Stimulated activated naive CD4-positive, alpha-beta T cell (primary cell): ENCODE data around the gene MAP2K1.

Experiments
- DNase-seq, 6 experiments: peaks; one replicate each; lab custom pipeline; 2025; lab: John Stamatoyannopoulos, UW

The MAP2K1 gene

GRCh38 chr15:66504563-66505429, 118.1 kb downstream of the MAP2K1 start, which contains the start of the genes RPL4 and ZWILCH:
RPL4 (minus strand) TSS chr15:66504855; CDS start chr15:66504790, 65 bp downstream.
ZWILCH (plus strand) TSS chr15:66505326; CDS start chr15:66505339, 13 bp downstream.
- DNase-seq, result peak; percentile 66 to 97 (median 80)

- DNase-seq, result no peak
These were observed 118.7 kb downstream of the MAP2K1 start for GRCh38 chr15:66505430-66505811.

GRCh38 chr15:66505818-66506217, 119.1 kb downstream of the MAP2K1 start:
- no peak for DNase-seq

GRCh38 chr15:66508293-66508883, 121.7 kb downstream of the MAP2K1 start:
- DNase-seq, result no peak

GRCh38 chr15:66514586-66514985, 127.9 kb downstream of the MAP2K1 start:
- no peak for DNase-seq

GRCh38 chr15:66515901-66516322, 129.2 kb downstream of the MAP2K1 start:
- no peak for DNase-seq

- DNase-seq, result no peak
These were observed 137.2 kb downstream of the MAP2K1 start for GRCh38 chr15:66523926-66524325.

GRCh38 chr15:66524838-66525237, 138.1 kb downstream of the MAP2K1 start:
- no peak for DNase-seq

GRCh38 chr15:66535056-66535455, 148.3 kb downstream of the MAP2K1 start:
- DNase-seq, result no peak
